Measurements from ENCODE around the gene NCOR1. TPM values are rescaled to one million over a fixed set of nuclear protein-coding genes. Genes with fewer than 3 reads are reported as not detected.

NCOR1 gene
- total and polyA plus RNA-seq, 2 experiments from 2014 or later: 102 to 132 TPM

GRCh38 chr17:16074423-16074822, 140.9 kb downstream of the NCOR1 start:
- DNase-seq (ENCODE audit: low spot score) (no peak), ATAC-seq (no peak)
- H2AFZ ChIP-seq: no peak overlapping the region
- H3K79me2 ChIP-seq (replicated peaks; ENCODE audit: insufficient read depth): no peaks in the 10 kb centered on the region
- Mint-ChIP-seq H3K4me3 (no peak overlapping the region), H3K27me3 (ENCODE audit: insufficient read depth, low read depth, poor library complexity) (no peaks in the 10 kb centered on the region), H3K9me3 (no peaks in the 10 kb centered on the region), H3K36me3 (ENCODE audit: low read depth) (peaks cover 70% of the 10 kb centered on the region), H3K4me1 (no peaks in the 10 kb centered on the region), H3K27ac (peak overlapping the region; percentile 3; the same call in 1 of the 2 replicates)
- H3K9me2 ChIP-seq (ENCODE audit: insufficient read depth): no peaks in the 10 kb centered on the region
- H3K4me1 ChIP-seq (ENCODE audit: insufficient read depth): no peaks in the 10 kb centered on the region
- no peaks in the 10 kb centered on the region for H3K27me3 ChIP-seq (ENCODE audit: insufficient read depth)
- peaks cover 34% of the 10 kb centered on the region; the same call in 1 of the 2 replicates for H3K36me3 ChIP-seq (ENCODE audit: insufficient read depth)
- no peaks in the 10 kb centered on the region for H3F3A ChIP-seq (replicated peaks; ENCODE audit: low read depth)
- H4K20me1 ChIP-seq (replicated peaks; ENCODE audit: insufficient read depth): no peaks in the 10 kb centered on the region
- H3K27ac ChIP-seq (ENCODE audit: low read depth): no peak overlapping the region
- TF ChIP-seq EZH2 (IDR thresholded peaks at IDR 0.05; ENCODE audit: low read depth, unreplicated experiment) (no peak), NANOG (IDR thresholded peaks at IDR 0.05; ENCODE audit: borderline replicate concordance) (no peak)
- H3K4me2 ChIP-seq: no peak overlapping the region
- no peak overlapping the region for H3K4me3 ChIP-seq

- peaks cover 28% of the 10 kb centered on the region; the same call in 1 of the 2 replicates for H3K36me3 ChIP-seq (ENCODE audit: insufficient read depth)
- no peaks in the 10 kb centered on the region for H3K4me1 Mint-ChIP-seq
- no peak for TF ChIP-seq NANOG (IDR thresholded peaks at IDR 0.05; ENCODE audit: borderline replicate concordance)
- TF ChIP-seq EZH2 (IDR thresholded peaks at IDR 0.05; ENCODE audit: low read depth, unreplicated experiment): no peak
- TF ChIP-seq REST (IDR thresholded peaks at IDR 0.05; ENCODE audit: unreplicated experiment): no peak
- TF ChIP-seq STAT1 (IDR thresholded peaks at IDR 0.05; ENCODE audit: unreplicated experiment): no peak
- no peak for TF ChIP-seq POLR2AphosphoS5 (IDR thresholded peaks at IDR 0.05; ENCODE audit: low read depth)
- TF ChIP-seq EZH2phosphoT487 (IDR thresholded peaks at IDR 0.05; ENCODE audit: unreplicated experiment): no peak
- no peak for TF ChIP-seq ZNF114 (CRISPR knock-in tag; IDR thresholded peaks at IDR 0.05)
- TF ChIP-seq ETS1 (IDR thresholded peaks at IDR 0.05): no peak
- TF ChIP-seq ZNF462 (CRISPR knock-in tag; IDR thresholded peaks at IDR 0.05): no peak
These were observed 141.5 kb downstream of the NCOR1 start for GRCh38 chr17:16073845-16074244.

More at GRCh38 chr17:16073845-16074244, 141.5 kb downstream of the NCOR1 start:
- no peaks in the 10 kb centered on the region for H3K9me2 ChIP-seq (ENCODE audit: insufficient read depth)
- H2AFZ ChIP-seq: no peak overlapping the region
- no peaks in the 10 kb centered on the region for H3K27me3 Mint-ChIP-seq (ENCODE audit: insufficient read depth, low read depth, poor library complexity)
- no peaks in the 10 kb centered on the region for H3K4me1 ChIP-seq (ENCODE audit: insufficient read depth)
- no peak overlapping the region for H3K27ac ChIP-seq (ENCODE audit: low read depth)
- H3K27ac Mint-ChIP-seq: no peak overlapping the region
- H3K36me3 Mint-ChIP-seq (ENCODE audit: low read depth): peaks cover 69% of the 10 kb centered on the region
- H3K4me3 ChIP-seq: no peak overlapping the region
- no peak for ATAC-seq
- H3K4me2 ChIP-seq: no peak overlapping the region
- no peaks in the 10 kb centered on the region for H3K79me2 ChIP-seq (replicated peaks; ENCODE audit: insufficient read depth)
- no peaks in the 10 kb centered on the region for H3F3A ChIP-seq (replicated peaks; ENCODE audit: low read depth)
- no peaks in the 10 kb centered on the region for H4K20me1 ChIP-seq (replicated peaks; ENCODE audit: insufficient read depth)
- DNase-seq (ENCODE audit: low spot score): no peak
- H3K4me3 Mint-ChIP-seq: no peak overlapping the region
- no peaks in the 10 kb centered on the region for H3K27me3 ChIP-seq (ENCODE audit: insufficient read depth)
- H3K9me3 Mint-ChIP-seq: no peaks in the 10 kb centered on the region

Data from GM23338 (cell line).